Measurements from ENCODE around the gene ZDHHC8. TPM values are rescaled to one million over a fixed set of nuclear protein-coding genes. Genes with fewer than 3 reads are reported as not detected.

Gene ZDHHC8
- total RNA-seq, 4 donors from 2014 or later = 26.0 to 64.2 (median 34.9) TPM

DNA sequence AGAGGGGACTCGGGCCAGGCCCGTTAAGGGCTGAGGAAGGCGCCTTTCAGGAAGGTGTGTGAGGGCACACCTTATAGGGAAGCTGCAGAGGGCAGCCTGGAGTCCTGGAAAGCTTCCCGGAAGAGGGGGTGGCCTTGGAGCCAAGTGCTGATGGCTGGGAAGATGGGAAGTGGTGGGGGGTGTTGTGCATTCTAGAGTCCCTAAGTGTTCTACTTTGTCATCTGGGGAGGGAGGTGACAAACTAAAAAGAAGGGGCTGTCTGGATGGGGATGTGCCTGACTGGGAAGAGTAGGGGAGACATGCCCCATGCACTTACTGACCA lies 6.8 kb downstream of the ZDHHC8 start:
- no peak overlapping the region for H3K27ac ChIP-seq
- 43% methylated on average over 4 of the region's 4 CpGs for WGBS
- H3K36me3 ChIP-seq = peaks cover 40% of the 10 kb centered on the region
- no peak for DNase-seq (ENCODE audit: low spot score in 2 of 2)
- no peak for TF ChIP-seq POLR2AphosphoS5 (IDR thresholded peaks at IDR 0.05)
- no peak for TF ChIP-seq POLR2A (IDR thresholded peaks at IDR 0.05)
- TF ChIP-seq CTCF (IDR thresholded peaks at IDR 0.05) = no peak
- no peak for TF ChIP-seq EP300 (IDR thresholded peaks at IDR 0.05)
- H3K27me3 ChIP-seq = no peaks in the 10 kb centered on the region
- H3K4me3 ChIP-seq = no peak overlapping the region
- H3K9me3 ChIP-seq = no peaks in the 10 kb centered on the region
- peaks cover 46% of the 10 kb centered on the region for H3K4me1 ChIP-seq

DNA sequence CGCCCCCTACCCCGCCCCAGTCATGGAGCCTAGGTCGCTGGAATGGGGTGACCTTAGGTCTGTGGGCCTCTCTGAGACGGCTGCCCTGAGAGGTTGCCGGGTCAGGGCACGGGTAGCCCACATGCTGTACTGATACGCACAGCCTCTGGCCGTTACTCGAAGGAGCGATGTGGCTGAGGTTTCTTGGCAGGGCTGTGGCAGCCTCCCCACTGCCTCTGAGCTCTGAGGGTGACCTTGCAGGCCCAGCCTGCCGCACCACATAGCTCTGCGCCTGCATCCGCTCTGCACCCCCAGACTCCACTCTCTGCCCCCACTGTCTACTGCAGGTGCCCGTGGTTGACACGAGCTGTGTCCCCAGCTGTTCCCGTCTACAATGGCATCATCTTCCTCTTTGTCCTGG lies 7.3 kb downstream of the ZDHHC8 start:
- H3K27ac ChIP-seq = no peak overlapping the region
- no peaks in the 10 kb centered on the region for H3K9me3 ChIP-seq
- WGBS = 83% methylated on average over 6 of the region's 16 CpGs
- no peaks in the 10 kb centered on the region for H3K27me3 ChIP-seq
- H3K4me1 ChIP-seq = peaks cover 41% of the 10 kb centered on the region
- no peak for DNase-seq (ENCODE audit: low spot score in 2 of 2)
- no peak overlapping the region for H3K4me3 ChIP-seq
- peaks cover 44% of the 10 kb centered on the region for H3K36me3 ChIP-seq
- no peak for TF ChIP-seq POLR2AphosphoS5 (IDR thresholded peaks at IDR 0.05)

- Histone ChIP-seq H3K27me3 (no peaks in the 10 kb centered on the region), H3K9me3 (no peaks in the 10 kb centered on the region), H3K4me1 (peaks cover 36% of the 10 kb centered on the region), H3K27ac (no peak overlapping the region), H3K4me3 (no peak overlapping the region), H3K36me3 (peaks cover 51% of the 10 kb centered on the region)
- TF ChIP-seq EP300 (IDR thresholded peaks at IDR 0.05) (no peak), CTCF (IDR thresholded peaks at IDR 0.05) (no peak), POLR2AphosphoS5 (IDR thresholded peaks at IDR 0.05) (no peak), POLR2A (IDR thresholded peaks at IDR 0.05) (no peak)
- no peak for DNase-seq (ENCODE audit: low spot score in 2 of 2)
- 92% methylated on average over 19 of the region's 36 CpGs for WGBS
These were observed 7.9 kb downstream of the ZDHHC8 start for GRCh38 chr22:20139391-20140106.

DNA sequence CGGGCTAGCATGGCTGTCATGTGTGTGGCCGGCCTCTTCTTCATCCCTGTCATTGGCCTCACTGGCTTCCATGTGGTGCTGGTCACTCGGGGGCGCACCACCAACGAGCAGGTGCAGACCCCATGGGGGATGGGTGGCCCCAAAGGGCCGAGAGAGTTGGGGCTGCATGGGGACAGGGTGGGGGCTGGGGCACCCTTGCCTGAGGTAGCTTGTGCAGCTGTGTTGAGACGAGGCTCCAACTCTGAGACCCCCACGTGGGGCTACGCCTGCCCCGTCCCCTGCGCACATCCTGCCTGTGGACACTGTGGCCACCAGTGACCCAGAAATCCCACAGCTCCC lies 8.5 kb downstream of the ZDHHC8 start:
- peaks cover 33% of the 10 kb centered on the region for H3K4me1 ChIP-seq
- 97% methylated on average over 5 of the region's 11 CpGs for WGBS
- no peak overlapping the region for H3K4me3 ChIP-seq
- no peaks in the 10 kb centered on the region for H3K9me3 ChIP-seq
- no peaks in the 10 kb centered on the region for H3K27me3 ChIP-seq
- no peak for TF ChIP-seq POLR2A (IDR thresholded peaks at IDR 0.05)
- TF ChIP-seq POLR2AphosphoS5 (IDR thresholded peaks at IDR 0.05) = no peak
- TF ChIP-seq EP300 (IDR thresholded peaks at IDR 0.05) = no peak
- no peak for TF ChIP-seq CTCF (IDR thresholded peaks at IDR 0.05)
- DNase-seq (ENCODE audit: low spot score in 2 of 2) = no peak
- peaks cover 56% of the 10 kb centered on the region for H3K36me3 ChIP-seq
- no peak overlapping the region for H3K27ac ChIP-seq

DNA sequence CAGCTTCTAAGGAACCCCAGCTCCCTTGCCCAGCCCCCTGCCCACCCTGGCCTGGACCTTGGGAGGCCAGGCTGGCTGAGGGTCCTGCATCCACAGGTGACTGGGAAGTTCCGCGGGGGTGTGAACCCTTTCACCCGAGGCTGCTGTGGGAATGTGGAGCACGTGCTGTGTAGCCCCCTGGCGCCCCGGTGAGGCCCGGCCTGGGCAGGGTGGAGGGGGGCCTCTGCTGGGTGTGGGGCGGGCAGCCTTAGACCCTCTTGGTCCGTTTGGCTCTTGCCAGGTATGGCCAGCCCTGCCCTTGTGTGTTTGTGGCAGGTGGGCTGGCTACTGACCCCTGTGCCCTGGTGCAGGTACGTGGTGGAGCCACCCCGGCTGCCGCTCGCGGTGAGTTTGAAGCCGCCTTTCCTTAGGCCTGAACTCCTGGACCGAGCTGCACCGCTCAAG lies 8.9 kb downstream of the ZDHHC8 start:
- 93% methylated on average over 3 of the region's 17 CpGs for WGBS
- no peak overlapping the region for H3K4me3 ChIP-seq
- TF ChIP-seq POLR2A (IDR thresholded peaks at IDR 0.05) (no peak), POLR2AphosphoS5 (IDR thresholded peaks at IDR 0.05) (no peak), EP300 (IDR thresholded peaks at IDR 0.05) (no peak), CTCF (IDR thresholded peaks at IDR 0.05) (no peak)
- H3K9me3 ChIP-seq = no peaks in the 10 kb centered on the region
- no peak for DNase-seq (ENCODE audit: low spot score in 2 of 2)
- peaks cover 29% of the 10 kb centered on the region for H3K4me1 ChIP-seq
- no peaks in the 10 kb centered on the region for H3K27me3 ChIP-seq
- peaks cover 61% of the 10 kb centered on the region for H3K36me3 ChIP-seq
- H3K27ac ChIP-seq = no peak overlapping the region
